Measurements from ENCODE around the gene OSBPL2. TPM values are rescaled to one million over a fixed set of nuclear protein-coding genes. Genes with fewer than 3 reads are reported as not detected.

Gene OSBPL2
- total RNA-seq, 1 donor = 21.1 TPM

DNA sequence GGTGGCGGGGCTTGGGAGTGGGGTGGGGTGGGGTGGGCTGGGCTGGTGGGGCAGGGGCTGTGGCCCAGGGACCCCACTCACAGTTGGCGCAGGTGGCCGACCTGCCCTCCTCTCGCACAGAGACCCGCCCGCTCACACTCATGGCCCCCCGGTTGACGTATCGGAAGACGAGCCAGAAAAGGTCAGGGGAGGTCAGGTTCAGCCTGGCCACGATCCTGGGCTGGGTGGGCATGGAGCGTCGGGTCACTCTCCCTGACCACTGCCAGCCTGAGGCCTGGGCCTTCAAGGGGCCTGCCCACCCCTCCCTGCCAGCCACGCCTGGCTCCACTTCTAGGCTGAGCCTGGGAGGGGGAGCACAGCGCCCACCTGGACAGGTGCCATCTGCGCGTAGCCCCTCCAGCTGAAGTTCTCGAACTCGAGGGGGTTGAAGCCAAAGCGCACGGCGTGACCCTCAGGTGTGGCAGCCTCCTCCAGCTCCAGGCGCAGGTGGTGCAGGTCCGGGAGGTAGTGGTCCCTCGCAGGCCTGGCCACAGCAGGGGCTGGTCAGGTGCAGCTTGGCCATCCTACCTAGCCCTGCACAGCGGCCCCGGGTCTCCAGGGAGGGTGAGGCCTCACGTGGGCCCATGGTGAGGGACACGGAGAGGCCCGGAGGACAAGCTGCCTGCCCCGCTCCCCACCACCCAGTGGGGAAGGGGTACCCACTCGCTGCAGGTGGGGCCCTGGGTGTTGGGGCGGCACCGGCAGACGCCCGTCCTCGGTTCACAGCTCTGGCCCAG lies 95.7 kb downstream of the OSBPL2 start:
- no peak overlapping the region for H3K4me3 ChIP-seq (ENCODE audit: low read depth, low read length)
- TF ChIP-seq, protein P1, sequence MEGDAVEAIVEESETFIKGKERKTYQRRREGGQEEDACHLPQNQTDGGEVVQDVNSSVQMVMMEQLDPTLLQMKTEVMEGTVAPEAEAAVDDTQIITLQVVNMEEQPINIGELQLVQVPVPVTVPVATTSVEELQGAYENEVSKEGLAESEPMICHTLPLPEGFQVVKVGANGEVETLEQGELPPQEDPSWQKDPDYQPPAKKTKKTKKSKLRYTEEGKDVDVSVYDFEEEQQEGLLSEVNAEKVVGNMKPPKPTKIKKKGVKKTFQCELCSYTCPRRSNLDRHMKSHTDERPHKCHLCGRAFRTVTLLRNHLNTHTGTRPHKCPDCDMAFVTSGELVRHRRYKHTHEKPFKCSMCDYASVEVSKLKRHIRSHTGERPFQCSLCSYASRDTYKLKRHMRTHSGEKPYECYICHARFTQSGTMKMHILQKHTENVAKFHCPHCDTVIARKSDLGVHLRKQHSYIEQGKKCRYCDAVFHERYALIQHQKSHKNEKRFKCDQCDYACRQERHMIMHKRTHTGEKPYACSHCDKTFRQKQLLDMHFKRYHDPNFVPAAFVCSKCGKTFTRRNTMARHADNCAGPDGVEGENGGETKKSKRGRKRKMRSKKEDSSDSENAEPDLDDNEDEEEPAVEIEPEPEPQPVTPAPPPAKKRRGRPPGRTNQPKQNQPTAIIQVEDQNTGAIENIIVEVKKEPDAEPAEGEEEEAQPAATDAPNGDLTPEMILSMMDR (IDR thresholded peaks at IDR 0.05; ENCODE audit: insufficient read depth, low read length) = no peak
- DNase-seq (ENCODE audit: low read depth) = no peak

- H3K4me3 ChIP-seq (ENCODE audit: low read depth, low read length) = no peak overlapping the region
- no peak for DNase-seq (ENCODE audit: low read depth)
- TF ChIP-seq, protein P1 (IDR thresholded peaks at IDR 0.05; ENCODE audit: insufficient read depth, low read length) = no peak
Measured at GRCh38 chr20:62334881-62335280, 96.6 kb downstream of the OSBPL2 start.

- TF ChIP-seq, protein P1 (IDR thresholded peaks at IDR 0.05; ENCODE audit: insufficient read depth, low read length) = no peak
- H3K4me3 ChIP-seq (ENCODE audit: low read depth, low read length) = no peak overlapping the region
- DNase-seq (ENCODE audit: low read depth) = no peak
Measured at GRCh38 chr20:62335532-62335931, 97.2 kb downstream of the OSBPL2 start.

- TF ChIP-seq, protein P1 (IDR thresholded peaks at IDR 0.05; ENCODE audit: insufficient read depth, low read length) = no peak
- no peak overlapping the region for H3K4me3 ChIP-seq (ENCODE audit: low read depth, low read length)
- DNase-seq (ENCODE audit: low read depth) = no peak
Measured at GRCh38 chr20:62336329-62336728, 98.0 kb downstream of the OSBPL2 start.

DNA sequence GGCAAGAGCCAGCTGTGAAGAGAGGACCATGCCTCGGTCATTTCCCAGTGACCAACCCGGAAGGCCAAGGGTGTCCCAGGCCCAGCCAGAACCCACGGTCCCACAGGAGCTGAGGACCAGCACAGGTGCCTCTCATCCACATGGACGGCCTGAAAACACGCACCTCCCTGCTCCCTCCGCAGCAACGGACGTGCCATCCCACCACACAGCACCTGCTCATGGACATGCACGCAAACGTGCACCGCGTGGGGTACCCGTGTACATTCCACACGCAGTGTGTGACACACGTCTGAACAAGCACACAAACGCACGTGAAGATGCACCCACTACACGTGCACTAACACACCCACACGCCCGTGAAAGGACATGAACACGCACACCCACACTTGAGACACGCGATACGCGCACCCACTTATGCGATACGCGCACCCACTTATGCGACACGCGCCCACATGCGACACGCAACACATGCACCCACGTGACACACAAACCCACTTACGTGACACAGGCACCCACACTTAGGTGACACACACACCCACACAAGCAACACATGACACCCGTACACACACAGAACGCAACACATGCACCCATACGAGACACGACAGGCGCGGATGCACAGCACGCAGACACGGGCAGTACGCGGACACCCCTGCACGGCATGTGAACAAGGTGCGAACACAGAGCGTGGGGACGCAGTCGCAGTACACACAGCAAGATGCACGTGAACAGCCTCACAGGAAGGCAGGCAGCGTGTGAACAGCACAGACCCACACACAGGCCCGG lies 98.6 kb downstream of the OSBPL2 start:
- TF ChIP-seq, protein P1 (IDR thresholded peaks at IDR 0.05; ENCODE audit: insufficient read depth, low read length) = no peak
- no peak for DNase-seq (ENCODE audit: low read depth)
- H3K4me3 ChIP-seq (ENCODE audit: low read depth, low read length) = no peak overlapping the region

DNA sequence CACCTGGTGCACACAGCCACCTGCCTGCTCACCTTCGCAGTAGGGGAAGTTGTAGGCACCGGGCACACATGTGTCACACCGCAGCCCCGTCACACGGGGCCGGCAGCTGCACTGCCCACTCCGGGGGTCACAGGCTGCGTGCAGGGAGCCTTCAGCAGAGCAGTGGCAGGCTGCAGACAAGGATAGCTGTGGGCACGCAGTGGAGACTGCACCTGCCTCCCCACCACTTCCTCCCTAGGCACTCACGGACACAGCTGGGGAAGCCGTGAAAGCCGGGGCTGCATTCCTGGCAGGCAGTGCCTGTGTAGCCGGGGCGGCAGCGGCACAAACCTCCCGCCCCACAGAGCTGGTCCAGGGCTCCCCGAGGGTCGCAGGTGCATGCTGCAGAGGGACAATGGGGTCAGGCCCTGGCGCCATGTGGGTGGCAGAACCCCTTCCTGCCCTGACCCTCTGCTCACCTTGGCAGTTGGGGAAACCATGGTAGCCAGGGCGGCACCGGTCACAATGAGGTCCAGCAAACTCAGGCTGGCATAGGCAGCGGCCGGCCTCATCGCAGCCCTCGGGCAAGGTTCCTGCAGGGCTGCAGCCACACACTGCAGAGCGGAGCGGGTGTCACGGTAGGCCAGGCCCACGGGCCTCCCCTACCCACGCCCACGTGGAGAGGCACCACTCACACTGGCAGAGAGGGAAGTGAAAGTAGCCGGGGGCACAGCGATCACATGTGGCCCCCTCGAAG lies 99.4 kb downstream of the OSBPL2 start:
- TF ChIP-seq, protein P1 (IDR thresholded peaks at IDR 0.05; ENCODE audit: insufficient read depth, low read length) = no peak
- no peak for DNase-seq (ENCODE audit: low read depth)
- no peak overlapping the region for H3K4me3 ChIP-seq (ENCODE audit: low read depth, low read length)
